8988T (cell line): ENCODE data around the gene RALGPS1.
"Not testable (repeated sequence)": the region's sequence is repeated elsewhere in the genome, so short reads cannot be mapped to it uniquely, and the experiment has no call there.

Experiments
- DNase-seq: peaks from one replicate; pipeline ENCODE4 v3.0.0; 2011

The RALGPS1 gene

GRCh38 chr9:127162864-127163365, 248.3 kb downstream of the RALGPS1 start:
- DNase-seq = no peak

GRCh38 chr9:127163409-127163808, 248.8 kb downstream of the RALGPS1 start:
- DNase-seq = no peak

GRCh38 chr9:127165116-127165515, 250.5 kb downstream of the RALGPS1 start:
- DNase-seq = no peak

GRCh38 chr9:127166111-127166510, 251.5 kb downstream of the RALGPS1 start:
- no peak for DNase-seq

GRCh38 chr9:127166651-127167524, 252.3 kb downstream of the RALGPS1 start:
- DNase-seq = no peak

GRCh38 chr9:127167560-127168326, 253.2 kb downstream of the RALGPS1 start:
- DNase-seq = no peak

GRCh38 chr9:127168756-127169574, 254.4 kb downstream of the RALGPS1 start:
- DNase-seq = no peak

- no peak for DNase-seq
These were observed 254.9 kb downstream of the RALGPS1 start for GRCh38 chr9:127169575-127169883.

- no peak for DNase-seq
These were observed 255.5 kb downstream of the RALGPS1 start for GRCh38 chr9:127170103-127170502.

- no peak for DNase-seq
These were observed 256.1 kb downstream of the RALGPS1 start for GRCh38 chr9:127170652-127171051.

GRCh38 chr9:127171348-127171747, 256.8 kb downstream of the RALGPS1 start:
- DNase-seq = not testable (repeated sequence)

GRCh38 chr9:127172066-127172707, 257.6 kb downstream of the RALGPS1 start:
- DNase-seq = no peak

- no peak for DNase-seq
These were observed 258.5 kb downstream of the RALGPS1 start for GRCh38 chr9:127173063-127173462.

- DNase-seq = no peak
These were observed 260.1 kb downstream of the RALGPS1 start for GRCh38 chr9:127174386-127175318.

GRCh38 chr9:127175319-127175715, 260.7 kb downstream of the RALGPS1 start:
- no peak for DNase-seq

GRCh38 chr9:127175764-127176163, 261.2 kb downstream of the RALGPS1 start:
- no peak for DNase-seq

- DNase-seq = no peak
These were observed 262.0 kb downstream of the RALGPS1 start for GRCh38 chr9:127176631-127177030.

- no peak for DNase-seq
These were observed 262.6 kb downstream of the RALGPS1 start for GRCh38 chr9:127177231-127177630.

GRCh38 chr9:127177665-127178265, 263.2 kb downstream of the RALGPS1 start:
- no peak for DNase-seq

GRCh38 chr9:127178686-127179632, 264.4 kb downstream of the RALGPS1 start:
- DNase-seq = no peak
